IMR-90 (cell line): ENCODE results near the gene ITGB4. TPM values are rescaled to one million over a fixed set of nuclear protein-coding genes. Genes with fewer than 3 reads are reported as not detected.

Source experiments
- ATAC-seq: fragments of 200-7000 bp; cut with Tn5 transposase; 2 replicates; pipeline ENCODE4 v1.9.1; 2020; ENCODE audit warnings: low read depth, mild to moderate bottlenecking, moderate library complexity
- BruUV-seq: library from RNA; stranded (reverse); fragments of 400-500 nt; replicated peaks from 2 replicates; lab custom pipeline; 2021; lab: Mats Ljungman, UMichigan
- CTCF ChIA-PET: fragments of 300-600 bp; formaldehyde crosslinking; extraction: SDS; loops from one replicate; lab custom pipeline; 2021; ENCODE audit warnings: antibody characterized with exemption; lab: Yijun Ruan, JAX
- POLR2A ChIA-PET: fragments of 300-600 bp; sonication (Branson Sonifier 250); formaldehyde crosslinking; loops from one replicate; lab custom pipeline; 2022; ENCODE audit warnings: antibody characterized with exemption; ENCODE audit not compliant: unreplicated experiment; lab: Charles Lee
- DNase-seq: peaks from one replicate; pipeline ENCODE4 v3.0.0; 2013
- H2AFZ ChIP-seq: replicated peaks from 2 replicates; pipeline ENCODE3; 2013; ENCODE audit warnings: low read length, mild to moderate bottlenecking; ENCODE audit not compliant: poor library complexity
- H2AK5ac ChIP-seq: 2 replicates; pipeline ENCODE4 v1.6.1; 2013; ENCODE audit warnings: low read depth, low read length, inconsistent platforms
- H2AK9ac ChIP-seq: replicated peaks from 2 replicates; pipeline ENCODE3; 2013; ENCODE audit warnings: mild to moderate bottlenecking, low read depth, low read length, moderate library complexity; ENCODE audit not compliant: poor library complexity
- H2BK120ac ChIP-seq: 2 replicates; pipeline ENCODE4 v1.6.1; 2013; ENCODE audit warnings: low read depth, low read length, inconsistent platforms
- H2BK15ac ChIP-seq: 3 replicates; pipeline ENCODE4 v1.6.1; 2013; ENCODE audit warnings: low read depth, low read length, inconsistent platforms
- H2BK20ac ChIP-seq: 2 replicates; pipeline ENCODE4 v1.6.1; 2013; ENCODE audit warnings: low read depth, mild to moderate bottlenecking, inconsistent platforms, low read length, moderate library complexity
- H2BK5ac ChIP-seq: 2 replicates; pipeline ENCODE4 v1.6.1; 2013; ENCODE audit warnings: mild to moderate bottlenecking, low read depth, low read length, inconsistent platforms; ENCODE audit not compliant: poor library complexity, severe bottlenecking
- H3K14ac ChIP-seq: replicated peaks from 2 replicates; pipeline ENCODE4 v1.6.1; 2013; ENCODE audit warnings: low read depth, low read length, inconsistent platforms
- H3K18ac ChIP-seq: 2 replicates; pipeline ENCODE4 v1.6.1; 2013; ENCODE audit warnings: low read depth, low read length, control low read depth
- H3K23ac ChIP-seq: 2 replicates; pipeline ENCODE4 v1.6.1; 2013; ENCODE audit warnings: low read depth, low read length, inconsistent platforms
- H3K27ac ChIP-seq: 2 replicates; pipeline ENCODE4 v1.5.1; 2013; ENCODE audit warnings: mild to moderate bottlenecking, control low read depth, low read length; ENCODE audit not compliant: insufficient read depth
- H3K27me3 ChIP-seq: 2 replicates; pipeline ENCODE4 v1.6.1; 2013; ENCODE audit warnings: low read length; ENCODE audit not compliant: control insufficient read depth, insufficient read depth
- H3K36me3 ChIP-seq: 2 replicates; pipeline ENCODE4 v1.6.1; 2013; ENCODE audit warnings: low read length, mixed read lengths; ENCODE audit not compliant: control insufficient read depth, insufficient read depth
- H3K4ac ChIP-seq: 2 replicates; pipeline ENCODE4 v1.6.1; 2013; ENCODE audit warnings: low read depth, low read length, inconsistent platforms
- H3K4me1 ChIP-seq: 2 replicates; pipeline ENCODE4 v1.6.1; 2013; ENCODE audit warnings: low read length, mixed read lengths; ENCODE audit not compliant: control insufficient read depth, insufficient read depth
- H3K4me2 ChIP-seq: 2 replicates; pipeline ENCODE4 v1.6.1; 2013; ENCODE audit warnings: low read depth, mild to moderate bottlenecking, control low read depth, low read length, moderate library complexity
- H3K4me3 ChIP-seq: 2 replicates; pipeline ENCODE4 v1.5.1; 2013; ENCODE audit warnings: low read depth, mild to moderate bottlenecking, control low read depth, low read length, moderate library complexity; ENCODE audit not compliant: insufficient read depth
- H3K56ac ChIP-seq: 2 replicates; pipeline ENCODE4 v1.6.1; 2013; ENCODE audit warnings: low read length, inconsistent platforms; ENCODE audit not compliant: insufficient read depth; ENCODE audit errors: extremely low read depth
- H3K79me1 ChIP-seq, 2 experiments: 2 replicates each; pipeline ENCODE4 v1.6.1; 2013; ENCODE audit warnings: low read length in 2 of 2, inconsistent platforms in 1 of 2, low read depth in 1 of 2
- H3K9ac ChIP-seq: 2 replicates; pipeline ENCODE4 v1.6.1; 2013; ENCODE audit warnings: low read depth, low read length, control low read depth
- H3K9me1 ChIP-seq: 2 replicates; pipeline ENCODE4 v1.6.1; 2013; ENCODE audit warnings: low read length, inconsistent platforms; ENCODE audit not compliant: insufficient read depth
- H3K9me3 ChIP-seq: 2 replicates; pipeline ENCODE4 v1.6.1; 2013; ENCODE audit warnings: low read length; ENCODE audit not compliant: control insufficient read depth, insufficient read depth
- H4K20me1 ChIP-seq: 2 replicates; pipeline ENCODE4 v1.6.1; 2013; ENCODE audit warnings: low read length, inconsistent platforms; ENCODE audit not compliant: insufficient read depth
- H4K5ac ChIP-seq: 2 replicates; pipeline ENCODE4 v1.6.1; 2013; ENCODE audit warnings: mild to moderate bottlenecking, low read depth, low read length, control low read depth
- H4K8ac ChIP-seq, 2 experiments: 2 replicates each; pipeline ENCODE4 v1.6.1; 2013; ENCODE audit warnings: low read depth in 2 of 2, low read length in 2 of 2, control low read depth in 1 of 2, inconsistent platforms in 1 of 2
- H4K91ac ChIP-seq: 2 replicates; pipeline ENCODE4 v1.6.1; 2013; ENCODE audit warnings: low read depth, low read length, inconsistent platforms; ENCODE audit not compliant: insufficient read depth
- NFE2L2 ChIP-seq: fragments of 150-350 bp; IDR thresholded peaks from 2 replicates; pipeline ENCODE4 v1.6.1; 2016; ENCODE audit warnings: low read depth, mild to moderate bottlenecking, low read length
- WGBS, 2 experiments: methylation state at CpG; one replicate each; pipeline versions ENCODE4 v1.1.5 to v1.1.7; 2013; ENCODE audit warnings: missing lambda C conversion rate in 2 of 2; ENCODE audit not compliant: insufficient read length in 1 of 2; ENCODE audit errors: extremely low coverage in 2 of 2; 5-methylcytosine and 5-hydroxymethylcytosine counted together
- dilution Hi-C: fragments of 300-500 bp; cut with HindIII; formaldehyde crosslinking; loops from one replicate; pipeline ENCODE4 v1.14.3; 2018; ENCODE audit warnings: low sequenced_read_pairs; ENCODE audit not compliant: unreplicated experiment
- in situ Hi-C: fragments of 300-500 bp; cut with MboI; formaldehyde crosslinking; loops from 3 replicates; pipeline ENCODE4 v1.14.3; 2019; ENCODE audit warnings: low sequenced_read_pairs, inconsistent platforms, mixed read lengths
- intact Hi-C: fragments of 100-400 bp; cut with micrococcal nuclease; formaldehyde crosslinking; loops from 2 replicates; pipeline ENCODE4 v1.10.0; 2022
- polyA plus RNA-seq, 3 experiments: library from polyadenylated mRNA; depleted of rRNA; stranded (reverse); fragments of >200 nt; gene quantifications; 2 replicates each; pipeline ENCODE4 v1.2.3, GENCODE V29; 2012; ENCODE audit warnings: low replicate concordance in 1 of 3
- total RNA-seq: library from RNA; depleted of rRNA; stranded (reverse); fragments of >200 nt; gene quantifications from 2 replicates; pipeline ENCODE4 v1.2.3, GENCODE V29; 2012
- TF ChIP-seq, protein P1 (sequence below): fragments of 150-350 bp; IDR thresholded peaks from 2 replicates; pipeline ENCODE4 v1.6.1; 2016; ENCODE audit warnings: low read depth, mild to moderate bottlenecking, low read length, moderate library complexity, borderline replicate concordance

Gene ITGB4
- total and polyA plus RNA-seq, 2 of the 4 experiments (the other 2 are of a cell fraction): under 0.01 to 0.27 TPM

DNA sequence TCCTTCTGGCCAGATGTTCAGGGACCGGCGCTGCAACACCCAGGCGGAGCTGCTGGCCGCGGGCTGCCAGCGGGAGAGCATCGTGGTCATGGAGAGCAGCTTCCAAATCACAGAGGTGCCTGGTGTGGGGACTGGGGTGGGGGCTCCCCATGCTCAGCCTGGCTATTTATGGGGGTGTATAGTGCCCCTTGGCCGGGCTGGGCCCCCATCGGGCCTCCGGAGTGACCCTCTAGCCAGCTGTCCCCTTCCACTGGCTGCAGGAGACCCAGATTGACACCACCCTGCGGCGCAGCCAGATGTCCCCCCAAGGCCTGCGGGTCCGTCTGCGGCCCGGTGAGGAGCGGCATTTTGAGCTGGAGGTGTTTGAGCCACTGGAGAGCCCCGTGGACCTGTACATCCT, 6.1 kb downstream of the ITGB4 start:
- Histone ChIP-seq H3K9me1 (no peaks in the 10 kb centered on the region), H2BK20ac (no peak overlapping the region), H2BK15ac (no peak overlapping the region), H3K14ac (no peak overlapping the region), H3K27ac (no peak overlapping the region), H2AFZ (no peak overlapping the region), H3K4me1 (no peaks in the 10 kb centered on the region), H4K5ac (no peak overlapping the region), H3K27me3 (peaks cover 34% of the 10 kb centered on the region), H2BK120ac (no peak overlapping the region), H2AK5ac (no peak overlapping the region), H3K18ac (no peak overlapping the region), H4K8ac (no peak overlapping the region), H3K4ac (no peak overlapping the region), H3K9ac (no peak overlapping the region), H3K56ac (no peak overlapping the region), H3K4me3 (no peak overlapping the region), H2BK5ac (no peak overlapping the region), H3K9me3 (no peaks in the 10 kb centered on the region), H3K79me1 (no peaks in the 10 kb centered on the region), H4K91ac (no peak overlapping the region), H3K23ac (no peak overlapping the region), H4K20me1 (no peaks in the 10 kb centered on the region), H3K4me2 (no peak overlapping the region), H2AK9ac (no peak overlapping the region), H3K36me3 (no peaks in the 10 kb centered on the region)
- POLR2A ChIA-PET: no interaction called here
- BruUV-seq: no TSS peak
- TF ChIP-seq NFE2L2: no peak
- TF ChIP-seq, protein P1, sequence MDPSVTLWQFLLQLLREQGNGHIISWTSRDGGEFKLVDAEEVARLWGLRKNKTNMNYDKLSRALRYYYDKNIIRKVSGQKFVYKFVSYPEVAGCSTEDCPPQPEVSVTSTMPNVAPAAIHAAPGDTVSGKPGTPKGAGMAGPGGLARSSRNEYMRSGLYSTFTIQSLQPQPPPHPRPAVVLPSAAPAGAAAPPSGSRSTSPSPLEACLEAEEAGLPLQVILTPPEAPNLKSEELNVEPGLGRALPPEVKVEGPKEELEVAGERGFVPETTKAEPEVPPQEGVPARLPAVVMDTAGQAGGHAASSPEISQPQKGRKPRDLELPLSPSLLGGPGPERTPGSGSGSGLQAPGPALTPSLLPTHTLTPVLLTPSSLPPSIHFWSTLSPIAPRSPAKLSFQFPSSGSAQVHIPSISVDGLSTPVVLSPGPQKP: no peak
- no peak for ATAC-seq
- intact Hi-C loops: no loop called here
- CTCF ChIA-PET: no interaction called here
- in situ Hi-C loops: no loop called here
- dilution Hi-C loops: no loop called here
- WGBS, 2 experiments: 85% methylated on average over 7 of the region's 18 CpGs; no CpG with 5 or more reads in 1 of the 2 experiments
- no peak for DNase-seq
